Erythroblast (primary cell): Measurements from ENCODE around the gene ECI1.

ENCODE experiments used
- GATA1 ChIP-seq: IDR thresholded peaks from 2 replicates; pipeline ENCODE4 v1.6.1; 2011; ENCODE audit warnings: low read depth, mild to moderate bottlenecking, control low read depth, low read length, moderate library complexity
- POLR2A ChIP-seq: IDR thresholded peaks from 2 replicates; pipeline ENCODE4 v1.6.1; 2011; ENCODE audit warnings: mild to moderate bottlenecking, low read length

DNA sequence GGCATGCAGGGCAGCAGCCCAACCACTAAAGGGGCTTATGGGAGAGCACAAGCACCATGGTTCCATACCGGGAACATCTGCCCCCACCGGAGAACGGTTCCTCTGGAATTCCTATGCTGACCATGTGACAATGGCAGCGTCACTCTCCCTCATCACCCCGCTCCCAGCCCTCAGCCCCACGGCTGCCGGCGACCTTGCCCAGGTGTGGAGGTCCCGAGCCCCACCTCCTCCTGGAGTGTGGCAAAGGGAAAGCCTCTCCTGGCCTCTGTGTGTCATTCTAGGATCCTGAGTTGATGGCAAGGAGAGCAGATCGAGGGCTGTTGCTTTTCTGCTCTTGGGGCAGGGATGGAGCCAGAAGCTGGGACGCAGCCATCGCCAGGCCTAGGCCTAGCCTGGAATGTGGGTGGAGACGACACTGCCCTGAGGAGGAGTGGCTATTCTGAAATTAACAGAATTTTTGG is 34.4 kb upstream of the ECI1 start:
- TF ChIP-seq POLR2A (no peak), GATA1 (no peak)
